ENCODE results near the gene TMED10. TPM values are rescaled to one million over a fixed set of nuclear protein-coding genes. Genes with fewer than 3 reads are reported as not detected.

TMED10 gene
- 182 and 221 TPM in 2 replicates for polyA plus RNA-seq

DNA sequence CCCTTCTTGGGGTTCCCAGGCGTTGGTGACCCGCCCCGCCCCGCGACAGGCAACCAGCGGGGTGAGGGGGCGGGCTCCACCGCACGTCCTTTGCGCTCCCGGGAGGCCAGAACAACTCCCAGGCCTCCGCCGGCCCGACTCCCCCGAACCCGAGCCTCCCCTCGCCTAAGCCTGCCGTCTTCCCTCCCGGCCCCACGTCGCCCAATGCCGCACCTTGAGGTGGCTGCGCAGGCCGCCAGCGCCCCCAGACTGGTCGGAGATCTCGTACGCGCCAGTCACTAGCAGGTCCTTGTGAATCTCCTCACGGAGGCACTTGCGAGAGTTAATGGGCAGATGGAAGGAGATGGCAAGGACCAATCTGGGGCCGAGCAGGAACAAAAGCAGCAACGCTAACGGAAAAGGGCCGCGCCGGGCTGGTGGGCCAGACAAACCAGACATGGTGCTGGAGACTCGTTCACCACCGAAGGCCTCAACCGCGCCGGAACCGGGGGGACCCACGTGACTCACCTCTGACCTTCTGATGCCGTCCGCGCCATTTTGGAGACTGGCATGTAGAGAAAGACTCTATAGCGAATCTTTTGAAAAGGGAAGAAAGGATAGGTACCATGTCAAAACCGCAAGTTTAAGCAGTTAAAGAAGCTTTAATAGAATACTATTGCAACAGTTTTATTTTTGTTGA, at the start of gene TMED10:
TMED10 (minus strand) TSS at position 471 of the 679 bp plus-strand sequence; CDS start at position 438, 33 bp downstream.

DNA sequence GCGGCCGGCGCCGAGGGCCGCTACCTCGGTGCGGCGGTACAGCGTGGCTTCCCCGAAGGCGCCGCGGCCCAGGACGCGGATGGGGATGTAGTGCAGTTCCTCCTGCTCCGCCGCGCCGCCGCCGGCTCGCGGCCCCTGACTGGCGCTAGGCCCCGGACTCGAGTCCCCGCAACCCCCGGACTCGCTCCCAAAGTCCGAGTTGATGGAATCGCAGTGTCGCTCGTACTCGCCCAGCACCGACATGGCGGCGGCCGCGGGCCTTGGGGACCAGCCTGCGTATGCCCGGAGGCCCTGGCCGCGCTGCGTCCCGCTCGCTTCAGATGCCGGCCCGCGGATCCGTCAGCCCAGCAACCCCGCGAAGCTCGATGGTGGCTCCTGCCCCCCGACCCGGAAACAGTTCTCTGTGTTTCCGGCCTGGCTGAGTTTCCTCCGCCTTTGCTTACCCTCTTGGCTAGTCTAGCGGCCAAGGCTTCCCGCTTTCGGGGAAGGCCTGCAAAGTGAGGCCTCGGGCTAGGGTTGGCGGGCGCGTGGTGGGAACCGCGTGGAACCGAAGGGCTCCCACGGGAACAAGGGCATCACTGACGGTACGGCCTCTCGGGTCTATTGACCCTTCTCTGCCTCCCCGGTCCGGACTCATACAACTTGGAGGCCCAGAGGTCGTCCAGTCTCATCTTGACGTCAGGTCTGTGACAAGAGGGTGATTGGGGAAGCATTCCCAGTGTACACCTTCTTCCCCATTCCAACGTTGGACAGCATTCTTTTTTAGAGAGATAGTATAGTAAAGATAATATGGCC, 49.5 kb downstream of the TMED10 start, which contains the start of gene NEK9:
NEK9 (minus strand) TSS at position 370 of the 795 bp plus-strand sequence; CDS start at position 243, 127 bp downstream.

Other genes starting within 250 kb of the TMED10 start
- gene PGF, start 221.0 kb downstream of the TMED10 start, polyA plus RNA-seq: 0.12 TPM in 1 of 2 replicates, not detected in the other
- gene EIF2B2, start 173.7 kb downstream of the TMED10 start, polyA plus RNA-seq: 29.3 and 35.1 TPM in 2 replicates
- 23.4 and 30.8 TPM in 2 replicates for gene MLH3, start 125.1 kb downstream of the TMED10 start, polyA plus RNA-seq
- gene ACYP1, start 112.6 kb downstream of the TMED10 start, polyA plus RNA-seq: 247 and 252 TPM in 2 replicates
- gene ZC2HC1C, start 107.0 kb downstream of the TMED10 start, polyA plus RNA-seq: 2.0 and 4.0 TPM in 2 replicates
- gene NEK9, start 49.6 kb downstream of the TMED10 start, polyA plus RNA-seq: 4.8 and 6.6 TPM in 2 replicates
- 2.2 and 6.0 TPM in 2 replicates for gene FOS, start 102.2 kb upstream of the TMED10 start, polyA plus RNA-seq

Measured in Purkinje cell (primary cell).